Heart right ventricle (tissue), 16 donors: Measurements from ENCODE around the gene RRP15. TPM values are rescaled to one million over a fixed set of nuclear protein-coding genes. Genes with fewer than 3 reads are reported as not detected.

Source experiments
- ATAC-seq, 8 donors: fragments of 200-7000 bp; cut with Tn5 transposase; one replicate each; pipeline ENCODE4 v1.9.1; 2020; ENCODE audit warnings: mild to moderate bottlenecking in 8 of 8, moderate library complexity in 8 of 8, moderate number of reproducible peaks in 1 of 8
- DNase-seq, 2 donors: peaks; one replicate each; pipeline ENCODE4 v3.0.0-alpha.2; 2020
- H3K27ac ChIP-seq, 10 donors: fragments of 200-600 bp; sonication (generic) in 2 of 10; one replicate each; pipeline versions ENCODE4 v1.5.0 to v1.8.0; 2020 to 2022; ENCODE audit warnings: mild to moderate bottlenecking in 3 of 10
- H3K27me3 ChIP-seq, 7 donors: fragments of 200-600 bp; one replicate each; pipeline ENCODE4 v1.8.0; 2021 to 2022; ENCODE audit warnings: mild to moderate bottlenecking in 2 of 7
- H3K36me3 ChIP-seq, 9 donors: fragments of 200-600 bp; sonication (generic) in 1 of 9; one replicate each; pipeline versions ENCODE4 v1.5.0 to v1.8.0; 2020 to 2022; ENCODE audit warnings: mild to moderate bottlenecking in 2 of 9
- H3K4me1 ChIP-seq, 9 donors: fragments of 200-600 bp; sonication (generic) in 1 of 9; one replicate each; pipeline versions ENCODE4 v1.5.0 to v1.8.0; 2020 to 2022; ENCODE audit warnings: mild to moderate bottlenecking in 4 of 9
- H3K4me3 ChIP-seq, 10 donors: fragments of 200-600 bp; sonication (generic) in 2 of 10; one replicate each; pipeline versions ENCODE4 v1.5.0 to v1.8.0; 2020 to 2022; ENCODE audit warnings: mild to moderate bottlenecking in 7 of 10, moderate library complexity in 2 of 10
- H3K9me3 ChIP-seq, 11 donors: fragments of 200-600 bp in 10 of 11; sonication (generic) in 2 of 11; one replicate each; pipeline versions ENCODE4 v1.5.0 to v1.8.0; 2013 to 2022; ENCODE audit warnings: mild to moderate bottlenecking in 2 of 11, control low read depth in 1 of 11, moderate library complexity in 1 of 11
- CTCF ChIP-seq, 9 donors: fragments of 200-600 bp; sonication (generic) in 2 of 9; IDR thresholded peaks; one replicate each; pipeline versions ENCODE4 v1.5.0 to v1.8.0; 2021 to 2022; ENCODE audit warnings: antibody characterized with exemption in 9 of 9, mild to moderate bottlenecking in 5 of 9, moderate library complexity in 1 of 9
- whole genome bisulfite sequencing, 2 donors: extraction: QIAGEN DNeasy Blood & Tissue Kit; methylation state at CpG; one replicate each; pipeline ENCODE4 v1.1.7; 2013; ENCODE audit warnings: inconsistent platforms in 1 of 2; 5-methylcytosine and 5-hydroxymethylcytosine counted together
- intact Hi-C, 10 donors: fragments of 100-400 bp; cut with DNase I; formaldehyde crosslinking; loops; one replicate each; pipeline versions ENCODE4 v1.11.1 to v1.14.2; 2022
- polyA plus RNA-seq, 2 donors: library from polyadenylated mRNA; stranded (reverse); fragments of 200-250 nt; gene quantifications; one replicate each; pipeline ENCODE4 v1.2.3, GENCODE V29; 2013
- total RNA-seq, 10 donors: library from RNA; stranded (reverse); fragmentation: NEBNext Ultra II Directional in 3 of 10; extraction: Animal tissue kit (Norgen Biotek cat#: 25700) in 3 of 10; gene quantifications; one replicate each; pipeline versions ENCODE4 v1.2.1 to v1.2.4, GENCODE V29; 2021 to 2023
- donor health status: Arrhythmogenic right ventricular cardiomyopathy.
- donor health status: ischemic (EF 13 %, LVEDD 7.1; RV severe dilation, severe dysfunction).
- donor health status: healthy with polysubstance abuse.
- donor health status: DM: no; HTN: yes; CAD: no.
- donor health status: DM: no; HTN: no; CAD: no.
- donor health status: ischemic (EF 25% LVEDD 6.9; RV normal size, moderate dysfunction).
- donor health status: ischemic (EF 25% LVEDD 5.7; RV mildly dilated, moderate dysfunction).
- donor health status: healthy.
- donor health status: DM: yes; HTN: yes; CAD: no.
- donor health status: Ischemic cardiomyopathy.
- donor health status: ischemic (EF 35%, LVEDD 5.7; RV mildly dilated, moderate dysfunction).
- donor health status: nonischemic (EF 11% LVEDD 7.7; RV severe dilation, severe dysfunction).
- donor health status: DM: yes; HTN: yes; CAD: no.
- donor health status: PGD.
- donor health status: ischemic (EF 29% LVEDD 5.4; RV normal size, mild dysfunction).
- donor health status: nonischemic (EF 23%, LVEDD 6.1; RV moderate dilation, normal function).

RRP15 gene
- total and polyA plus RNA-seq, 12 donors: 3.6 to 26.6 (median 21.1) TPM

GRCh38 chr1:218351391-218352074 is 66.4 kb downstream of the RRP15 start:
- TF ChIP-seq CTCF (IDR thresholded peaks at IDR 0.05): peak in 8 of 9 donors; percentile 8 to 61 (median 45)
- peaks cover 0 to 19% (median 0%) of the 10 kb centered on the region in 7 donors for H3K27me3 ChIP-seq
- intact Hi-C loops: loop anchor here in 1 of 10 donors (10.0 kb wide), 1 partner anchor 113 kb away; no protein-coding TSS in a partner anchor
- no peaks in the 10 kb centered on the region for H3K36me3 ChIP-seq
- DNase-seq: peak in 1 of 2 donors; percentile 29
- H3K4me1 ChIP-seq: peaks cover 0 to 57% (median 16%) of the 10 kb centered on the region in 9 donors
- H3K4me3 ChIP-seq: peak overlapping the region in 8 of 10 donors; percentile 5 to 84 (median 54)
- ATAC-seq: peak in 5 of 8 donors; percentile 16 to 76 (median 28)
- no peaks in the 10 kb centered on the region for H3K9me3 ChIP-seq
- H3K27ac ChIP-seq: peak overlapping the region in 9 of 10 donors; percentile 41 to 95 (median 72)
- whole genome bisulfite sequencing, 2 donors: 36 to 47% methylated on average over 10 of the region's 10 CpGs

- WGBS, 2 donors: 79 to 81% methylated on average over 8 of the region's 8 CpGs
- ATAC-seq: no peak
- peaks cover 0 to 62% (median 18%) of the 10 kb centered on the region in 9 donors for H3K4me1 ChIP-seq
Observed at GRCh38 chr1:218352075-218352438, 67.0 kb downstream of the RRP15 start.

GRCh38 chr1:218353656-218354055 is 68.6 kb downstream of the RRP15 start:
- no peak overlapping the region for H3K27ac ChIP-seq
- no peaks in the 10 kb centered on the region for H3K9me3 ChIP-seq
- H3K4me1 ChIP-seq: peaks cover 0 to 58% (median 29%) of the 10 kb centered on the region in 9 donors
- intact Hi-C loops: loop anchor here in 1 of 10 donors (10.0 kb wide), 1 partner anchor 111 kb away; no protein-coding TSS in a partner anchor
- H3K4me3 ChIP-seq: no peak overlapping the region
- no peak for TF ChIP-seq CTCF (IDR thresholded peaks at IDR 0.05)
- H3K27me3 ChIP-seq: no peaks in the 10 kb centered on the region
- DNase-seq (no peak), ATAC-seq (no peak)
- WGBS, 2 donors: 85 to 97% methylated on average over 4 of the region's 4 CpGs
- no peaks in the 10 kb centered on the region for H3K36me3 ChIP-seq

More at GRCh38 chr1:218352075-218352438, 67.0 kb downstream of the RRP15 start:
- intact Hi-C loops: loop anchor here in 1 of 10 donors (10.0 kb wide), 1 partner anchor 113 kb away; no protein-coding TSS in a partner anchor
- Histone ChIP-seq H3K9me3 (no peaks in the 10 kb centered on the region), H3K36me3 (no peaks in the 10 kb centered on the region), H3K4me3 (peak overlapping the region in 1 of 10 donors; percentile 74), H3K27ac (peak overlapping the region in 6 of 10 donors; percentile 53 to 95 (median 79)), H3K27me3 (peaks cover 0 to 14% (median 0%) of the 10 kb centered on the region in 7 donors)
- no peak for TF ChIP-seq CTCF (IDR thresholded peaks at IDR 0.05)
- no peak for DNase-seq

- no peak for TF ChIP-seq CTCF (IDR thresholded peaks at IDR 0.05)
- 86 to 88% methylated on average over 4 of the region's 4 CpGs for WGBS, 2 donors
- Histone ChIP-seq H3K27ac (no peak overlapping the region), H3K27me3 (no peaks in the 10 kb centered on the region), H3K4me3 (no peak overlapping the region), H3K9me3 (no peaks in the 10 kb centered on the region), H3K4me1 (peaks cover 0 to 42% (median 22%) of the 10 kb centered on the region in 9 donors), H3K36me3 (no peaks in the 10 kb centered on the region)
- no peak for DNase-seq
- intact Hi-C loops: loop anchor here in 1 of 10 donors (10.0 kb wide), 1 partner anchor 110 kb away; no protein-coding TSS in a partner anchor
- no peak for ATAC-seq
Observed at GRCh38 chr1:218355278-218355677, 70.2 kb downstream of the RRP15 start.
